HG03460 (cell line): ENCODE data around the gene GREB1.

Experiments used
- ATAC-seq: cut with Tn5 transposase; IDR thresholded peaks from one replicate; pipeline ENCODE4 v1.9.1; 2021; ENCODE audit not compliant: unreplicated experiment

The GREB1 gene

GRCh38 chr2:11629851-11630250 lies 96.0 kb downstream of the GREB1 start:
- ATAC-seq: no peak

GRCh38 chr2:11630855-11631254 lies 97.0 kb downstream of the GREB1 start:
- ATAC-seq: no peak

GRCh38 chr2:11631462-11631861 lies 97.6 kb downstream of the GREB1 start:
- ATAC-seq: no peak

DNA sequence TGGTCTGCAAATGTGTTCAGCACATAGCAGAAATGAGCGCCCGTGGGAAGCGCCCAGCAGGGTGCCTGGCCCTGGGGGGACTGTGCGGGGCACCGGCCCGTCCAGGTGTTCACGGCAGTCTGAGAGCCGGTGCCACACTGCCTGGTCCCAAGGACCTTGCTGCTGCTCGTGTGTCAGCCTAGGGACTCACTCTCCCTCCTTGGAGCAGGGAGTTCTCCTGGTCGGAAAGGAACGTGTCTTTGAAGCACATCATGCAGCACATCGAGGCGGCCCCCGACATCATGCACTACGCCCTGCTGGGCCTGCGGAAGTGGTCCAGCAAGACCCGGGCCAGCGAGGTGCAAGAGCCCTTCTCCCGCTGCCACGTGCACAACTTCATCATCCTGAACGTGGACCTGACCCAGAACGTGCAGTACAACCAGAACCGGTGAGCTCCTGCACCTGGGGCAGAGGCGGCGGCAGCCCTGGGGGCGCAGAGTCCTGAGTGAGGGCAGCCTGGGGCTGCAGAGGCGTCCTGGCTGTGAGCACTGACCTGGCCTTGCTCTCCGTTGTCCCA lies 100.2 kb downstream of the GREB1 start:
- ATAC-seq: no peak

- ATAC-seq: no peak
Observed at GRCh38 chr2:11634584-11634983, 100.7 kb downstream of the GREB1 start.

GRCh38 chr2:11635141-11635540 lies 101.3 kb downstream of the GREB1 start:
- no peak for ATAC-seq

- ATAC-seq: no peak
Observed at GRCh38 chr2:11636593-11637295, 102.9 kb downstream of the GREB1 start.

DNA sequence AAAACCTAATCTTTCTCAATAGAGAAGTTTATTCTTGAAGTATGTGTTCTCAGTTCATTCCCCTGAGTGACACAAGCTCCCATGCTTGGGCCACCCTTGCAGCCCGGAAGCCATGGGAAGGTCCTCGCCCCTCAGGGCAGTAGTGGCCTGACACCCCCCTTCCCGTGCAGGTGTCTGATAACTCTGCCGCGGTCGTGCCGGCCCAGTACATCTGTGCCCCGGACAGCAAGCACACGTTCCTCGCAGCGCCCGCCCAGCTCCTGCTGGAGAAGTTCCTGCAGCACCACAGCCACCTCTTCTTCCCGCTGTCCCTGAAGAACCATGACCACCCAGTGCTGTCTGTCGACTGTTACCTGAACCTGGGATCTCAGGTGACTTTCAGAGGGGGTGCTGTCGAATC lies 103.7 kb downstream of the GREB1 start:
- ATAC-seq: no peak

GRCh38 chr2:11639503-11639902 lies 105.7 kb downstream of the GREB1 start:
- no peak for ATAC-seq

DNA sequence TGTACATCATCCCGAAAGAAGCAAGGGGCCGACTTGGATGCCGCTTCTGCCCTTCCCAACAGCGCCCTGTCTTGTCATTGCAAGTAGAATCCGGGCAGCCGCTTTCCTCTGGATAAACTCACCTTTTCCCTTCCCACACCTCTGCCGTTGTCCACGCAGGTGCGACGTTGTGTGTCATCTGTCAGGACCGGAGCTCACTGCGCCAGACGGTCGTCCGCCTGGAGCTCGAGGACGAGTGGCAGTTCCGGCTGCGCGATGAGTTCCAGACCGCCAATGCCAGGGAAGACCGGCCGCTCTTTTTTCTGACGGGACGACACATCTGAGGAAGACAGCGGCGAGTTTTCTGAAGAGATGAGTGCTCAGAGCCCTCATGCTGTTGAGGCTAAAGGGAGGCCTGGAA lies 106.3 kb downstream of the GREB1 start:
- no peak for ATAC-seq

DNA sequence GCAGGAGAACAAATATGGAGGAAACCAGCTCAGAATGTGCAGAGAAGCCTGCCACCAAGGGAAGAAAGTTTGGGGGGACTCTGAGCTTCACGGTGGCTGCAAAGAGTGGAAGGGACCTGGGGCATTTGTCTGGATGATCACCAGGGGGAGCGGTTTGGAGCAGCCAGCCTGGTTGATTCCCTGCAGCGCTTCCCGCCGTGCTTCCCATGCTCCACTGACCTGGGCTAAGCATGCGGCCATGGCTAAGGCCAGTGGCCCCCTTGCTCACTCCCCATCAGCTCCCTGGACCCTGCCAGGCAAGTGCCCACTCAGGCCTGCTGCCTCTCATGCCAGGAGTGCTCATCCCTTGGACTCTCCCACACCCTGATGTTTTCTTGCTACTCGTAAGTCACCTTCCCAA lies 109.1 kb downstream of the GREB1 start:
- no peak for ATAC-seq

- no peak for ATAC-seq
Observed at GRCh38 chr2:11644293-11644692, 110.4 kb downstream of the GREB1 start.

DNA sequence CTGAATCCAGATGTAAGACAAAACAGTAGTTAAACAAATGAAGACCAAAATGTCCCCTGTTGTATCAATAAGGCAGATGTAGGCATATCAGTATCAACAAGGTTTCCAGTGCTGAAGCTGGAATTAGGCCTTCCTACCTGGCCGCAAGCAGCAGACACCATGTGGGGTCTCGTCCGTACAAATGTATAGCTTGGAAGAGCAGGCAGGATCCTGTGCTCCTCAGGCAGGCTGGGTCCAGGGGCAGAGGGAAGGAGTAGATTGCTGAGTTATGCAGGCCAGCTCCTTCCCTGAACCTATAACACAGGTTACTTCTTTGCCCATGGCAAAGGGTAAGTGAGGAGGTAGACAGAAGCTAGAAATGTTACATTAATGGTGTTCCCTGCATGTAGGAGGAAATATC lies 112.7 kb downstream of the GREB1 start:
- no peak for ATAC-seq

GRCh38 chr2:11647834-11648600 lies 114.2 kb downstream of the GREB1 start:
- ATAC-seq: no peak

GRCh38 chr2:11649093-11649492 lies 115.2 kb downstream of the GREB1 start:
- no peak for ATAC-seq

GRCh38 chr2:11651856-11652548 lies 118.2 kb downstream of the GREB1 start:
- ATAC-seq: no peak

DNA sequence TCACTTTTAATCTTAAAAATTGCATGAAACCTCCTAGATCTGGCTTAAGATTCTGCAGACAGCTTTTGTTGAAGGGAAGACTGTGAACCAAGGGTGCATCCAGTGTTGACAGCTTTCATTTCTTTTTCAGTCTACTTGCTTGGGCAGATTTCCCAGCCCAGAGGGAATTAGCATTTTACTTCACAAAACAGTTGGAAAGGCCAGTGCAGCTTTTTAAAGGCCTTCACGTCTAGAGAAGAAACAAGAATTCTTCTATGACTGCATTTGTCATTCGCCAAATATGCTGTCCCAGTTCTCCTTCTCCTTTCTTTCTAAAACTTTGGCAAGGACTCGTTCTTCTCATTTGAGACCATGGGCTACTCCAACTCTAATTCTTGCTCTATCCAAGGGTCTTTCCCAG lies 118.7 kb downstream of the GREB1 start:
- no peak for ATAC-seq

GRCh38 chr2:11655495-11655894 lies 121.7 kb downstream of the GREB1 start:
- ATAC-seq: no peak

GRCh38 chr2:11656252-11656651 lies 122.4 kb downstream of the GREB1 start:
- no peak for ATAC-seq

DNA sequence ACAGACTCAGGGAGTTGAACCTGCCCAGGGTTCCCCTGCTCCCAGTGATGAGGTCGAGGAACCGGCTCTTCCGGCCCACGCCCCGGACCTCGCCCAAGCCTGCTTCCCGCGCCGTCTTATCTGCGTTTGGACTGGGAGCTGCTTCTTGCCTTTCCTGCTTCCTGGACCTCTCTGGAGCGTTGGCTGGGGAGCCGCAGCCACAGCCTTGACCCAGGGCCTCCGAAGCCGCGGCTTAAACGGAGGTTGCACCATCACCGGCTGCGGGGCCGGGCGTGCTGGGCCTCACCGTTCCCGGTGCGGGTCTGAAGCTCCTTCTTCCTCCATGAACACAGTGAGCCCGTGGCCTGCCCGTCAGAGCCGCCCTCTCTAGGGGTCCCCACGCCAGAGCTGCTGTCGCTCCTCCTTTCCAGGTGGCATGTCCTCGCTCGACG lies 122.8 kb downstream of the GREB1 start:
- ATAC-seq: no peak

DNA sequence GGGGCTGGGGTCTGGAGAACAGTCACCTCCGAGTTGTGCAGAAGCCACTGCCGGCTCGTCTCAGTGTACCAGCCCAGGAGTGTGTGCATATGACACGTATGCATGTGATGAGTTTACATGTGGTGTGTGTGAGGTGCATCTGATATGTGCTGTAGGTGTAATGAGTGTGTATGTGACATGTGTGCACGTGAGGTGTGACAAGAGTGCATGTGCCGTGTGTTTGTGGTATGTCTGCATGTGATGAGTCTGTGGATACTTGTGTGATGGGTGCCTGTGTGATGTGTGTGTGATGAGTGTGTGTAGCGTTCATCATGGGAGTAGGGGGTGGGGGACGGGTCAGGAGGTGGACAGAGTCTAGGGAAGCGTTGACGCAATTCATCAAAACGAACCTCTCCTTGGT lies 123.3 kb downstream of the GREB1 start:
- ATAC-seq: no peak

DNA sequence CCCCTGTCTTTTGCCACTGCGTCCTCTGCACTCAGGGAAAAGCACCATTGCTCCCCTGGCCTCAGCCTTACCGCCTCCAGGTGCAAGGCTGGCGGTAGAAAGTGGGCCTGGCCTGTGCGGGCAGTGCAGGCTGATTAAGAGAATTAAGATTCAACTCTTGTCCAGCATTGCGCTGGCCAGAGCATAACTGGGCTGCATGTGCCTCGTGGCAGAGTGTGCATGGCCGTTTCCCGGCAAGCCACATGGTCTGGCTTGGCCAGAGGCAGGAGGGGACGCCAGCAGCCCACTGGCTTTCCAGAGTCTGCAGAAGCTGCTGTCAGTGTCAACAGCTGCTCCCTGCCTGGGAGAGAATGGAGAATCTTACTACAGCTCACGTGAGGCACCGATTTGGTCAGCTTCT lies 123.8 kb downstream of the GREB1 start:
- ATAC-seq: no peak
